ENCODE data around the gene RNASEH1. TPM values are rescaled to one million over a fixed set of nuclear protein-coding genes. Genes with fewer than 3 reads are reported as not detected.

The RNASEH1 gene
- total and polyA plus RNA-seq, 2 of the 13 experiments (the other 11 are each of a cell fraction or from before 2014, with no cell fraction given): 14.5 to 57.4 TPM

GRCh38 chr2:3532941-3533340 lies 25.2 kb downstream of the RNASEH1 start:
- Histone ChIP-seq H3K4me3 (replicated peaks in 1 of 3; ENCODE audit: insufficient read depth in 1 of 3, low read depth in 2 of 3, low read length in 3 of 3) (no peak overlapping the region), H2AFZ (ENCODE audit: low read length) (no peak overlapping the region), H3K4me2 (ENCODE audit: low read depth, low read length) (no peak overlapping the region), H3K9ac (ENCODE audit: insufficient read depth, low read depth, low read length) (no peak overlapping the region), H3K79me2 (ENCODE audit: insufficient read depth, low read length) (no peaks in the 10 kb centered on the region), H3K36me3 (replicated peaks in 1 of 2; ENCODE audit: control insufficient read depth in 1 of 2, insufficient read depth in 2 of 2, low read length in 2 of 2) (no peaks in the 10 kb centered on the region; a peak in 1 of 5 replicates), H3K27ac (ENCODE audit: extremely low read length, insufficient read depth, low read length) (no peak overlapping the region), H3K4me1 (ENCODE audit: insufficient read depth, low read length) (peaks cover 26% of the 10 kb centered on the region), H3K9me3 (ENCODE audit: low read length) (no peaks in the 10 kb centered on the region), H3K27me3 (ENCODE audit: control insufficient read depth in 1 of 2, insufficient read depth in 2 of 2, low read length in 2 of 2) (no peaks in the 10 kb centered on the region; a peak in 1 of 5 replicates), H4K20me1 (ENCODE audit: insufficient read depth, low read length) (no peaks in the 10 kb centered on the region)
- intact Hi-C loops (cut with micrococcal nuclease; ENCODE audit: unreplicated experiment) (no loop called here), in situ Hi-C loops (cut with HindIII; ENCODE audit: extremely low pct_ligation_motif_present, low pct_unique_long_range_greater_than_20kb) (no loop called here)
- 95% methylated on average over 12 of the region's 12 CpGs for WGBS (ENCODE audit: low lambda C conversion rate)
- CTCF ChIA-PET (ENCODE audit: low intra/inter-chr PET ratio, low total read pairs): no interaction called here
- BruUV-seq (replicated peaks): no TSS peak
- ATAC-seq: no peak
- no peak for DNase-seq (ENCODE audit: low spot score)
- POLR2A ChIA-PET: no interaction called here
- FAIRE-seq: no peak
- TF ChIP-seq ESRRA (CRISPR knock-in tag; IDR thresholded peaks at IDR 0.05; ENCODE audit: low read depth): no peak
- no peak for TF ChIP-seq ZNF138 (CRISPR knock-in tag; IDR thresholded peaks at IDR 0.05; ENCODE audit: low read depth)
- no peak for TF ChIP-seq ZUFSP (CRISPR knock-in tag; IDR thresholded peaks at IDR 0.05; ENCODE audit: borderline replicate concordance)
- TF ChIP-seq TP53 (CRISPR knock-in tag; conservative IDR thresholded peaks at IDR 0.05): no peak
- TF ChIP-seq ZNF609 (CRISPR knock-in tag; IDR thresholded peaks at IDR 0.05; ENCODE audit: borderline replicate concordance): no peak
- no peak for TF ChIP-seq AKAP8 (CRISPR knock-in tag; IDR thresholded peaks at IDR 0.05)
- no peak for TF ChIP-seq ZNF678 (CRISPR knock-in tag; IDR thresholded peaks at IDR 0.05)
- TF ChIP-seq CEBPB (IDR thresholded peaks at IDR 0.05; ENCODE audit: borderline replicate concordance, low read depth, low read length): no peak
- no peak for TF ChIP-seq GLI4 (CRISPR knock-in tag; IDR thresholded peaks at IDR 0.05; ENCODE audit: borderline replicate concordance)
- TF ChIP-seq POLR2AphosphoS2 (IDR thresholded peaks at IDR 0.05; ENCODE audit: low read depth, low read length): no peak
- TF ChIP-seq ZFP82 (CRISPR knock-in tag; IDR thresholded peaks at IDR 0.05; ENCODE audit: borderline replicate concordance): no peak
- no peak for TF ChIP-seq SKIL (CRISPR knock-in tag; IDR thresholded peaks at IDR 0.05; ENCODE audit: borderline replicate concordance)
- TF ChIP-seq TERF1 (CRISPR knock-in tag; IDR thresholded peaks at IDR 0.05): no peak
- no peak for TF ChIP-seq ZZZ3 (CRISPR knock-in tag; IDR thresholded peaks at IDR 0.05; ENCODE audit: borderline replicate concordance)
- no peak for TF ChIP-seq RAD51 (IDR thresholded peaks at IDR 0.05; ENCODE audit: borderline replicate concordance)
- no peak for TF ChIP-seq ZNF839 (CRISPR knock-in tag; IDR thresholded peaks at IDR 0.05; ENCODE audit: borderline replicate concordance)

Measured in HepG2 (cell line).